ENCODE results near the gene VPS8. TPM values are rescaled to one million over a fixed set of nuclear protein-coding genes. Genes with fewer than 3 reads are reported as not detected.

Gene VPS8
- total and polyA plus RNA-seq, 2 of the 13 experiments (the other 11 are each of a cell fraction or from before 2014, with no cell fraction given): 14.2 to 35.1 TPM

DNA sequence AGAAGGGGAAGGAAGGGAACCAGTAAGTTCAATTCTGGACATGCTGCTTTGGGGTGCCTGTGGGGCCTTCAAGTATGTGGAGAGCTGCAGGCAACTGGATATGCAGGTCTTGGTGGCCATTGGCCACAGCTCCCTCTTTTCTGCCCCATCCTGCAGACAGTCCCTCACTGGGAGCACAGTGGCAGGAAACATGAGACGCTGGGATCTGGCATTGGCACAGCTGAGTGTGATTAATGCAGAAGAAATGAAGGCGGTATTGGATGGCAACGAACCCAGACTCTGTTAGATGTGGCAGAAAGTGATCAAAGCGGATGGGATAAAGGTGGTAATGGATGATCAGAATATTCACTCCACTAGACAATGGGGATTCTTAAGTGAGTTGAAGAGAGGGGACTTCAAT is 23.2 kb upstream of the VPS8 start:
- H2AFZ ChIP-seq (ENCODE audit: low read length): no peak overlapping the region
- DNase-seq (ENCODE audit: low spot score) (no peak), FAIRE-seq (no peak)

GRCh38 chr3:184789314-184789998 is 22.5 kb upstream of the VPS8 start:
- Histone ChIP-seq H3K9ac (ENCODE audit: insufficient read depth, low read depth, low read length) (no peak overlapping the region), H3K4me1 (ENCODE audit: insufficient read depth, low read length) (no peaks in the 10 kb centered on the region), H3K9me3 (ENCODE audit: low read length) (no peaks in the 10 kb centered on the region), H3K36me3 (replicated peaks in 1 of 2; ENCODE audit: control insufficient read depth in 1 of 2, insufficient read depth in 2 of 2, low read length in 2 of 2) (no peaks in the 10 kb centered on the region), H3K79me2 (ENCODE audit: insufficient read depth, low read length) (no peaks in the 10 kb centered on the region), H2AFZ (ENCODE audit: low read length) (no peak overlapping the region), H3K4me3 (replicated peaks in 1 of 3; ENCODE audit: insufficient read depth in 1 of 3, low read depth in 2 of 3, low read length in 3 of 3) (no peak overlapping the region), H4K20me1 (ENCODE audit: insufficient read depth, low read length) (no peaks in the 10 kb centered on the region), H3K27ac (ENCODE audit: extremely low read length, insufficient read depth, low read length) (no peak overlapping the region), H3K27me3 (ENCODE audit: control insufficient read depth in 1 of 2, insufficient read depth in 2 of 2, low read length in 2 of 2) (peaks cover 0 to 22% of the 10 kb centered on the region in 2 experiments; a peak in 4 of 5 replicates), H3K4me2 (ENCODE audit: low read depth, low read length) (no peak overlapping the region)
- DNase-seq (ENCODE audit: low spot score): no peak
- POLR2A ChIA-PET: interaction anchor here (1.1 kb wide), 1 partner anchor 11 kb away, joined by 6 read pairs; no protein-coding TSS in a partner anchor
- intact Hi-C loops (cut with micrococcal nuclease; ENCODE audit: unreplicated experiment) (no loop called here), in situ Hi-C loops (cut with HindIII; ENCODE audit: extremely low pct_ligation_motif_present, low pct_unique_long_range_greater_than_20kb) (no loop called here)
- CTCF ChIA-PET (ENCODE audit: low intra/inter-chr PET ratio, low total read pairs): no interaction called here
- no TSS peak for BruUV-seq (replicated peaks)
- ATAC-seq: no peak
- no peak for FAIRE-seq
- 51% methylated on average over 5 of the region's 5 CpGs for WGBS (ENCODE audit: low lambda C conversion rate)
- TF ChIP-seq RXRA (CRISPR knock-in tag; IDR thresholded peaks at IDR 0.05) (no peak), NFIB (CRISPR knock-in tag; IDR thresholded peaks at IDR 0.05; ENCODE audit: borderline replicate concordance) (no peak), U2AF1 (optimal IDR thresholded peaks at IDR 0.05; ENCODE audit: low read depth, low read length) (no peak), ZNF597 (CRISPR knock-in tag; IDR thresholded peaks at IDR 0.05) (no peak), HOXD1 (CRISPR knock-in tag; IDR thresholded peaks at IDR 0.05) (no peak), ZNF180 (CRISPR knock-in tag; IDR thresholded peaks at IDR 0.05; ENCODE audit: borderline replicate concordance, low read depth) (no peak), HOMEZ (CRISPR knock-in tag; IDR thresholded peaks at IDR 0.05; ENCODE audit: low read depth) (no peak)
- TF ChIP-seq, protein P1, sequence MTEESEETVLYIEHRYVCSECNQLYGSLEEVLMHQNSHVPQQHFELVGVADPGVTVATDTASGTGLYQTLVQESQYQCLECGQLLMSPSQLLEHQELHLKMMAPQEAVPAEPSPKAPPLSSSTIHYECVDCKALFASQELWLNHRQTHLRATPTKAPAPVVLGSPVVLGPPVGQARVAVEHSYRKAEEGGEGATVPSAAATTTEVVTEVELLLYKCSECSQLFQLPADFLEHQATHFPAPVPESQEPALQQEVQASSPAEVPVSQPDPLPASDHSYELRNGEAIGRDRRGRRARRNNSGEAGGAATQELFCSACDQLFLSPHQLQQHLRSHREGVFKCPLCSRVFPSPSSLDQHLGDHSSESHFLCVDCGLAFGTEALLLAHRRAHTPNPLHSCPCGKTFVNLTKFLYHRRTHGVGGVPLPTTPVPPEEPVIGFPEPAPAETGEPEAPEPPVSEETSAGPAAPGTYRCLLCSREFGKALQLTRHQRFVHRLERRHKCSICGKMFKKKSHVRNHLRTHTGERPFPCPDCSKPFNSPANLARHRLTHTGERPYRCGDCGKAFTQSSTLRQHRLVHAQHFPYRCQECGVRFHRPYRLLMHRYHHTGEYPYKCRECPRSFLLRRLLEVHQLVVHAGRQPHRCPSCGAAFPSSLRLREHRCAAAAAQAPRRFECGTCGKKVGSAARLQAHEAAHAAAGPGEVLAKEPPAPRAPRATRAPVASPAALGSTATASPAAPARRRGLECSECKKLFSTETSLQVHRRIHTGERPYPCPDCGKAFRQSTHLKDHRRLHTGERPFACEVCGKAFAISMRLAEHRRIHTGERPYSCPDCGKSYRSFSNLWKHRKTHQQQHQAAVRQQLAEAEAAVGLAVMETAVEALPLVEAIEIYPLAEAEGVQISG (CRISPR knock-in tag; IDR thresholded peaks at IDR 0.05): no peak
- TF ChIP-seq, protein P2, sequence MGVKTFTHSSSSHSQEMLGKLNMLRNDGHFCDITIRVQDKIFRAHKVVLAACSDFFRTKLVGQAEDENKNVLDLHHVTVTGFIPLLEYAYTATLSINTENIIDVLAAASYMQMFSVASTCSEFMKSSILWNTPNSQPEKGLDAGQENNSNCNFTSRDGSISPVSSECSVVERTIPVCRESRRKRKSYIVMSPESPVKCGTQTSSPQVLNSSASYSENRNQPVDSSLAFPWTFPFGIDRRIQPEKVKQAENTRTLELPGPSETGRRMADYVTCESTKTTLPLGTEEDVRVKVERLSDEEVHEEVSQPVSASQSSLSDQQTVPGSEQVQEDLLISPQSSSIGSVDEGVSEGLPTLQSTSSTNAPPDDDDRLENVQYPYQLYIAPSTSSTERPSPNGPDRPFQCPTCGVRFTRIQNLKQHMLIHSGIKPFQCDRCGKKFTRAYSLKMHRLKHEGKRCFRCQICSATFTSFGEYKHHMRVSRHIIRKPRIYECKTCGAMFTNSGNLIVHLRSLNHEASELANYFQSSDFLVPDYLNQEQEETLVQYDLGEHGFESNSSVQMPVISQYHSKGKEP (CRISPR knock-in tag; IDR thresholded peaks at IDR 0.05): no peak

More for the DNA sequence above, 23.2 kb upstream of the VPS8 start:
- POLR2A ChIA-PET: interaction anchor here (1.1 kb wide), 1 partner anchor 12 kb away, joined by 6 read pairs; no protein-coding TSS in a partner anchor
- Histone ChIP-seq H3K9me3 (ENCODE audit: low read length) (no peaks in the 10 kb centered on the region), H3K36me3 (replicated peaks in 1 of 2; ENCODE audit: control insufficient read depth in 1 of 2, insufficient read depth in 2 of 2, low read length in 2 of 2) (no peaks in the 10 kb centered on the region), H3K4me1 (ENCODE audit: insufficient read depth, low read length) (no peaks in the 10 kb centered on the region), H3K9ac (ENCODE audit: insufficient read depth, low read depth, low read length) (no peak overlapping the region), H3K4me2 (ENCODE audit: low read depth, low read length) (no peak overlapping the region), H3K4me3 (replicated peaks in 1 of 3; ENCODE audit: insufficient read depth in 1 of 3, low read depth in 2 of 3, low read length in 3 of 3) (no peak overlapping the region), H3K27ac (ENCODE audit: extremely low read length, insufficient read depth, low read length) (no peak overlapping the region), H3K27me3 (ENCODE audit: control insufficient read depth in 1 of 2, insufficient read depth in 2 of 2, low read length in 2 of 2) (peaks cover 0 to 22% of the 10 kb centered on the region in 2 experiments; a peak in 4 of 5 replicates), H4K20me1 (ENCODE audit: insufficient read depth, low read length) (no peaks in the 10 kb centered on the region), H3K79me2 (ENCODE audit: insufficient read depth, low read length) (no peaks in the 10 kb centered on the region)
- WGBS (ENCODE audit: low lambda C conversion rate): 25% methylated on average over 4 of the region's 4 CpGs
- intact Hi-C loops (cut with micrococcal nuclease; ENCODE audit: unreplicated experiment) (no loop called here), in situ Hi-C loops (cut with HindIII; ENCODE audit: extremely low pct_ligation_motif_present, low pct_unique_long_range_greater_than_20kb) (no loop called here)
- no peak for TF ChIP-seq SRSF4 (IDR thresholded peaks at IDR 0.05; ENCODE audit: low read depth, low read length, poor library complexity, severe bottlenecking)
- no peak for ATAC-seq
- CTCF ChIA-PET (ENCODE audit: low intra/inter-chr PET ratio, low total read pairs): no interaction called here
- no TSS peak for BruUV-seq (replicated peaks)

Measured in HepG2 (cell line).